ENCODE measurements around the gene CNTN5.

Gene CNTN5

DNA sequence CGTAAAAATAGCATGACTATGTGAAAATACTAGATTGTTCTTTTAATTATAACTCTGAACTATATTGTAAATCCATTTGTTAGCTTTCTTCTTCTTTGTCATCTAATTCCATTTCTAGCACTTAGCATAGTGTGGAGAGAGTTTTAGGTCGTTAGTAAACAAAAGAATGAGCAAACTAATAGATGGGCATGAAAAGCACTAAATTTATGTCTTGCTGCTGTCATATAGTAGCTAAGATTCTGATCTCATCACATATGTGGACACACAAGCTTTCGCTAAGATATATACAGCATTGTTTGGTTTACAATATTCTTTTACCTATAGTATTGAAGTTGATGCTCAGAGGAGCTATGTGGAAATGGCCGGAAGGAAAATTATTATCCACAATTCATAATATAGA is 370.5 kb downstream of the CNTN5 start:
- DNase-seq (ENCODE audit: low read depth) = no peak

DNA sequence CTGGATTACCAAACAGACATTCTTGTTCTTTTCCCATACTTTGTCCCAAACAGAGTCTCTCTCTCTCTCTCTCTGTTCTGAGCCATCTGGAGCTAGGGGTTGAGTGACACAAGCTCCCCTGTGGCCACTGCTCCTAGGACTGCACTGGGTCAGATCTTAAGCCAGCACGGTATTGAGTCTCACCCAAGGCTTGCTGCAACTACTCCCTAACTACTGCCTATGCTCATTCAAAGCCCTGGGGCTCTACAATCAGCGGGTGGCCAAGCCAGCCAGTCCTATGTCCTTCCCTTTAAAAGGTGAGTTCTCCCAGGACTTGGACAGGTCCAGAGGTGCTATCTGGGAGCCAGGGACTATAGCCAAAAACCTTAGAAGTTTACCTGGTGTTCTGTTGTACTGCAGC is 385.6 kb downstream of the CNTN5 start:
- no peak for DNase-seq (ENCODE audit: low read depth)

DNA sequence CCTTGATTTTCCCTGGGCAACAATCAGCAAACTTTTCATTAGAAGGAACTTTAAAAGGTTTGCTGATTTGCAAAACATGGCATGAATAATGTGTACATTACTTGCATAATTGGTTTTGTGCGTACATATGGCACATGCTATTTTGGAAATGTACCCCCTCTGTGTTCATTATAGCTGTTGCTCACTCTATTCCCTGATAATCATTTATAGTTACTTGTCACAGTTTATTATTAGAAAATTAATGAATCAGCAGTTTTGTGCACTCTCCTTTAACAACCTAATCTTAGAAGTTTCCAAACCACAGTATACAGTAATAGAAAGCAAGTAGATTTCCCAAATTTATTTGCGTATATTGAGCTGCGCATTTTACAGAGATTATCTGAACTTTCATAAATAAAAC is 389.9 kb downstream of the CNTN5 start:
- no peak for DNase-seq (ENCODE audit: low read depth)

DNA sequence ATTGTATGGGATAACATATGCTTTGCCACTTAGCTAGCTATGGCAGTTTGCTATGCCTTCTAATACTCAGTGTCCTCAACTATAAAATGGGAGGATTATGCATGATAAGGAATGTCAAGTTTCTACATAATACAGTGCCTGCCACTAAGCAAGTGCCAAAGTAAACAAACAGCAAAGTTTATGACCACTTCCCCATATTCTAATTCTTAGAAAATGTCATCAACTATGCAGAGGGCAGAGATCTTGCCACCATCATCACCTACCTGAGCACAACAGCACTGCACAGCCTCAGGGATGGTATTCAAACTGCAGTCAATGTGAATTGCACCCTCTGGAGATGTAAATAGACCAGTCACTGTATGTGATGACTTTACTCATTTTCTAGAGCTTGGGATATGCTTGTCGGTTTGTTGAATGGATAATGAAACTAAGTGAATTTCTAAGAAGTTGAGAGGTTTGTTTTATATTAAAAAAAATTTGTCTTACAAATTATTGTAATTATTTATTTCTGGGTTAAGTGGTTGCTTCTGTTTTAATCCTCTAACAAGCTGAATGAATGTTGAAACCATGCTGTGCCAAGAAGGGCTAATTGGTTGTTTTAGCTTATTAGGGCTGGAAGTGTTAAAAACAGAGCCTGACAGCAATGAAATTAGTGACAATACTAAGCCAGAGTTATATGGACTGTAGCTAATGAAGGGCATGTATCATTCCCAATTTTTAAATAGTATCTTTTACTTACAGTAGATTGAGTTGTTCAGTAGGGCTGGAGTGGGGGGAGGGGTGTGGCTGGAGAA is 398.4 kb downstream of the CNTN5 start:
- no peak for DNase-seq (ENCODE audit: low read depth)

DNA sequence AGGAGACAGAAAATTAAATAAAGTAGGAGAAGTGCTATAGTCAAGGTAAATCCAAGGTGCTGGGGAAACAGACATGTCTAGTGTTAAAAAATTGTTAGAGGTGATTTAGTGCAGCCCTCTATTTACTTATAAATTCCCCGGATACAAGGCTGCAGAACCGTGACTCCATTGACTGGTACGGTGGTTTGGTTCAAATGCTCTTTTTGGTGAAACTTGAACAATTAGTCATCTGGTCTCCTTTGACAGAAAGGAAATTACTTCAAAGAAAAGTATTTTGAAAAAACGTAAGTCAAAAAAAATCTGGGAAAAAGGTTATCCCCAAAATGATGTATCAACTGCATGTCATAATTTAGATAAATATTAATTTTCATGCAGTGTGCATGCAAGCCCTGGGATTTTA is 399.2 kb downstream of the CNTN5 start:
- peak; percentile 29 for DNase-seq (ENCODE audit: low read depth)

DNA sequence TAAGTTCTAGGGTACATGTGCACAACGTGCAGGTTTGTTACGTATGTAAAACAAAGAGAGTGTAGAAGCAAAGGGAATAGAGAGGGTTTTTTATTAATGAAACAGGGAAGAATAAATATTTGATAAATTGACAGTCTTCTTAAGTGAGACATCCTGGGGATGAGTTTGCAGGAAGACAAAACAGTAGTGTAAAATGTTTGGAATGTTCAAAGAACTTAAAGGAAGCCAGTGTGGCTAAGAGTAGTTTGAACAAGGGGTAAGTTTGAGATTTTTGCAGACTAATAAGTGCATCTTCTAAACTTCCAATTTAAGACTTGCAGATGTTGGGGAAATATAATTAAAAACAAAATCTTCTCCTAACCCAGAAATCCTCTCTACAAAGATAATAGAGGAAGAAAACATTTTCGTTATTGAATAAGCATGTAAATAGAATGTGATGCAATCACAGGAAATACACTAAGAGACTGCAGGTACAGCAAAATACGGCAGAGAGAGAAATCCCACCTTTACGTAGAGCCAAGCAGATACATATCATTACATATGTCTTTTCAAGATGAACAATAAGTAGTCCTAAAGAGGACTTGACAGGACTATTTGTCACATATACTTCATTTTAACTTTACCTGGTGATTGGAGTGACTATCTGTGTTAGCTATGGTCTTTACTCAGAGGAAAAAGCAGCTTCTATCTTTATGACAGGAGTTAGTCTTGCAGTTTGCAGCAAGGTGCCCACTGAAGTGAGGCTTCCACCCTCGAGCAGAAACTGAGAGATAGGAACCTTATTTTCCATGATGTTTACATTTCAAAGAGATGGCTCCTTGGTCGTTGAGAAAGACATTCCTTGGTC is 402.1 kb downstream of the CNTN5 start:
- peak; percentile 31 for DNase-seq (ENCODE audit: low read depth)

DNA sequence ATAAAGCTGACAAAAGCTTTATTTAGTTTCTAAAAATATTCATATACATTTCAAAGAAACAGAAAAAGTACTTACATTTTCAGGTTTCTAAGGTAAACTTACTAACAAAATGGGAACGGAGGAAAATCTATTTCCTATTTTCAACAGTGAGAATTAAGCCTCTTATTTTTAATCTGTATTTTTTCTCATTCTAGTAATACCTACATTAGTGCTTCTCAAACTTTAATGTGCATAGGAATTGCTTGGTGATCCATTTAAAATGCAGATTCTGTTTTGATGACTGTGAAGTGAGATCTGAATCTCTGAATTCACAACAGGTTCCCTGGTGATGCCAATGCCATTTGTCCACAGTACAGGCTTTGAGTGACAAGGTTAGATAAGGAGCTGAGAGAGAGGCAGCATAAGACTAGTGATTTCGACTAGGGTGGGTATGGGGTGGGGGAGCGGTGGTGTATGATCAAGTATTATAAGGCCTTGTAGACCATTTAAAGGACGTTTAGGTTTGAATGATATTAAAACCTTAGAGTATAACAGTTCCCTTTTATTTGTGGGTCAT is 402.8 kb downstream of the CNTN5 start:
- DNase-seq (ENCODE audit: low read depth) = no peak

DNA sequence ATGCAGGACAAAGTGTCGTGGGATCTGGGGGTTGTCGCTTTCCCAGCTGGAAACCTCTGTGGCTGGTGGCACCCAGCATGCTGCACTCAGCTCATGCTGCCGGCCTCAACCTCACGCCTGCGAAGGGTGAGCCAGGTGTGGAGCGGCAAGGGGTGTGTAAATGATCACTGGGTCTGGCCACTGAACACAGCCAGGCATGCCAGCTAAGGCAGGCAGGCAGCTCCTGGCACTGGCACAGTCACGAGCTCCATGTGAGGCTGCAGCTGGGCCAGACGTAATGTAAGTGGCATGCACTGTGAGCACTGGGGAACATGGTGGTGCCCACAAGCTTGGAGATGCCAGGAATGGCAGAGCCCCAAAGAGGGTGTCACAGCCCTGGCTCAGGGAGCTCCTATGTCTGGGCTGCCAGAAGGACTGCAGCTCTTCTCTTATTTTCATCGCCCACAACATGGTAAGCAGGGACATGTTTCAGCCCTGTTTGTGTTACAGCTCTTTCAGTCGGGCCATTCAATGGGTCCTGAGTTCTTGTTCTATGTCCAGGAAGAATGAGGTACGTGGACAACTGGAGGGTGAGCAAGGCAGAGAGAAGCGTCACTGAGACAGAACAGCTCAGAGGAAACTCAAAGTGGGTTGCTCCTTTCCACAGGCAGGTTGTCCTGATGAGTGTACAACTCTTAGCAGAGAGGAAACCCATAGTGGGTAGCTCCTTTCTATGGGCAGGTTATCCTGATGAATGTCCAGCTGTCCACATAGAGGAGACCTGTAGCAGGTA is 403.8 kb downstream of the CNTN5 start:
- no peak for DNase-seq (ENCODE audit: low read depth)

DNA sequence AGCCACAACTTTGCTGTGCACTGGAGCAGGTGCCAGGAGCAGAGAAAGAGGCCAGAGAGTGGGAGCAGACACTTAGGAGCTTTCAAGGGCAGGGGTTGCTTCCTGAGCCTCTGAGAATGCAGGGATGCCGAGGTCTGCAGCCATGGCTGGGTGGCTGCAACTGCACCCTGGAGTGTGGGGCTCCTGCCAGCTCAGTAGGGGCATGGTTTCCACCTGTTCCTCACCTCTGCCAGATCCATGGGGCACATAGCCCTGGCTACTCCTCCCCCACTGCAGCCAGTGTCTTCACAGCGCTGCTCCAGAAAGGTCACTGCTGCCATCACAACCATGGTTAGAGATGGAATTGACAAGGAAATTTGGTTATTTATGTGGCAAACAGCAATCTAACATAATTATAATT is 404.8 kb downstream of the CNTN5 start:
- DNase-seq (ENCODE audit: low read depth) = no peak

DNA sequence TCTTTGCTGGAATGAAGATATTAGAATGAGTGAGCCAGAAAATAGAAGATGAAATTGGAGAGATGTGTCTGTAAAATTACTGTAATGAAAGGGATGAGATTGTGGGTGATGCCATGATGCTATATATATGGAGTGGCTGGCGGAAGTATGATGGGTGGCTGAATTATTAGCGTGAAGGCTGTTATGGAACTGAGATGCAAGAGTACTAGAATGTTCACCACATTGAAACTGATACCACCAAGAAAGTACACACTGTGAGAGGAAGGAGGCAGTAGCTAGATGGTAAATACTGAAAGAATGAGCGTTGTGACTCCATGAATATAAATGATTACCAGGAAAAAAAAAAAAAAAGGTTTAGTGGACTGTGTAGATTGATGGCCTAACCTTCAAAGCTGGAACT is 411.9 kb downstream of the CNTN5 start:
- DNase-seq (ENCODE audit: low read depth) = no peak

DNA sequence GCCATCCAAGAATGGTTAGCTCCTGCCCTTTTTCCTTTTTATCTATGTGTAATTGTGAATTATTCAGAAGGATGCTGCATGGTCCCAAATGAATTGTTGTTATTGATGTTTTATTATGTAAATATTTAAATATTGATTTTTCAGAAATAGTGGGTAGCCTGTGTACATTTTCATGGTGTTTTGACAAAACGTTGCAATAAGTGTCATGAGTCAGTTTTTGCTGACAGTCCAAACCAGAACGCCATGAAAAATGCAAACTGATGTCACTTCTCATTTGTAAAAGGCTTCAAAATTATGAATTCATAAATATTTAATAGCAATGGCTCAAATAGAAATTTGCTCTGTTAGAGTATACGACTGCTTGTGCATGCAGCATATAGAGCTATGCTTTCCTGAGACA is 422.5 kb downstream of the CNTN5 start:
- no peak for DNase-seq (ENCODE audit: low read depth)

DNA sequence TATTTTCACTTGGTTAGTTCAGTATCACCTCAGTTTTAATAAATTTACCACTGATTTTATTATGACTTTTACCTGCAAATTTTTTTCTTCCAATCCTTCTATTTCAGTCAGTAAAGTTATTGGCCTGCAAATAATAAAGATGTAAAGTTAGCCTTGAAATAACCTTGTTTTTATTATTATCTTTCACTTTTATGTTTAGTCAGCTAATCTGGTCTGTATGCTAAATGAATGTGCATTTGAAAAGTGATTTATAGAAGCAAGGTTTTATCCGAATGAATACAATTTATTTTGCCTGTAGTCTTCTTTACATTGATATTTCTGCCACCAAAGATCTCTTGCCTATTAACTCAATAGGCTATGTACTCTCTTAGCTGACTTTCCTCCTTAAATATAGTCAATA is 425.7 kb downstream of the CNTN5 start:
- no peak for DNase-seq (ENCODE audit: low read depth)

DNA sequence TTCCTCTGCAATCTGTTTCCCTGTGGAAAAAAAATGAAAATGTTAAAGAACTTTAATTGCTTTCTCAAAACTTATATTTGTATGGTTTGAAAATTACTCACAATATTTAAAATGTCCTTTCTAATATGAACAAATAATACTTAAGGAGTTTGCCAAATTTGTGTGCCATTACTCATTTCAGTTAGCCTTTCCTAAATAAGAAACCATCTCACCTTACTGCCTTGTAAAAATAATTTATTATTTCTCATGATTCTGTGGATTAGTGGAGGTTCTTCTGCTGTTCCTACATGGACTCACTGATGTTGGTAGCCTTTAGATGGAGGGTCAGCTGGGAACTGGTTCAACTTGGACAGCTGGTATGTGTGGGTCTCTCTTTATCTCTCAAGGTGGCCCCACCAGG is 428.6 kb downstream of the CNTN5 start:
- DNase-seq (ENCODE audit: low read depth) = no peak

DNA sequence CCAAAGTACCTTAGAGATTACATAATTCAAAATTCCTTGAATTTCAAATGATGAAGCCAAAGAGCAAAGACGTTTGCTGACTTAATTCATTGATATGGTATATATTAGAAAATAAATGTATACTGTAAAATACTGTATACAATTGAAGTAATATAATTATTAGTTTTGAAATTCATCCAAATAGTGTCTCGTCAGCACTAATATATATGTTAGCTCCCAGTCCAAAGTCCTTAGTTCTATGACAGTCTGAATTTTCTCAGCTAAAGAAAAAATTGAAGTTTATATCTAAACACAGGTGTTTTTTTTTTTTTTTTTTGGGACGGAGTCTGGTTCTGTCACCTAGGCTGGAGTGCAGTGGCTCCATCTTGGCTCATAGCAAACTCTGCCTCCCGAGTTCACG is 431.3 kb downstream of the CNTN5 start:
- DNase-seq (ENCODE audit: low read depth) = no peak

DNA sequence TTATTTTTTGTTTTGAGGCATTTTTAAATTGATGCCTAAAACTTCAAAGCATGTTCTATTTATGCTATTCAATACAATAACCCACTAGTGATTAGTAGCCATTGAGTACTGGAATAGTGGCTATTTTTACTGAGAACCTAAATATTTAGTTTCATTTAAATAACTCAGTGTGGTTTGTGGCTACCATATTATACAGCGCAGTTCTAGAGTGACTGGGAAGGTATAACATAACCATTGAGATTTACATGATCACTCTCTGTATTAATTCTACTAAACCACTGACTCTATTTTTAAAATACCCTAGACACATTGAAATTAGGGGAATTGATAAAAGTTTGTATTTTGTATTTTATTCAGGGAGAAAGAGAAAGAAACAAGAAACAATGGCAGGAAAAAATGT is 441.2 kb downstream of the CNTN5 start:
- no peak for DNase-seq (ENCODE audit: low read depth)

DNA sequence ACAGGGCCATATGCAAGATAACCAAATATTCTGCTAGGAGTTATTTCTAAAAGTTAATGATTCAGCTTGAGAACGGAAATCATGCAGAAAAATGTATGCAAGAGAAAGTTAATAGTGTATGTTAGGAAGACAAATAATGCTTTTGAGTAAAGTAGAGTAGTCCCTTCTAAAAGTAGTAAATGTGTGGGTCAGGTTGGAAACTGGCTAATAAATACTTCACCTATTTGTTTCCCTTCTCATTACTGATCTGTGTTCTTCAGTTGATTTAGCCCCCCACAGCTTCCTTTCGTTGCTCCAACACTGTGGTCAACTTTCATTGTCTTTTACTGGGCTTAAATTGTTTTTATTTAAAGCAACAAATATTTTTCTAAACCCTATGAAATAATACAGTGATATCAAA is 444.2 kb downstream of the CNTN5 start:
- DNase-seq (ENCODE audit: low read depth) = no peak

DNA sequence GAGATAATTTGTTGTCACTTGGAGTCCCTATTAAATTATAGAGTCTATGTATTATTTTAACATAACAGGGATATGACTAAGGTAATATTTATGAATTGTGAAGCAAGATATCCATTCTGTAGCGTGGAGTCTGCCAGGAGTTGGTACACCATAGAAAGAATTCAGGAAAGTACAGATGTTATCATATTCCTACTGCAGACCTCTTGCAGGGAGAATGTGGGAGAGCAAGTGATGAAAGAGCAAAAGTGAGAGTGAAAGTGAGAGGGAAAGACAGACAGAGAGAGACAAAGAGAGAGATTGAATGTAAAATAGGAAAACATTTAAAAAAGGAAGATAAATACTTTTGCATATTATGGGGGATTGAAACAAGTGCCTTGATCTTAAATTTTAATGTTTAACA is 468.8 kb downstream of the CNTN5 start:
- DNase-seq (ENCODE audit: low read depth) = no peak

DNA sequence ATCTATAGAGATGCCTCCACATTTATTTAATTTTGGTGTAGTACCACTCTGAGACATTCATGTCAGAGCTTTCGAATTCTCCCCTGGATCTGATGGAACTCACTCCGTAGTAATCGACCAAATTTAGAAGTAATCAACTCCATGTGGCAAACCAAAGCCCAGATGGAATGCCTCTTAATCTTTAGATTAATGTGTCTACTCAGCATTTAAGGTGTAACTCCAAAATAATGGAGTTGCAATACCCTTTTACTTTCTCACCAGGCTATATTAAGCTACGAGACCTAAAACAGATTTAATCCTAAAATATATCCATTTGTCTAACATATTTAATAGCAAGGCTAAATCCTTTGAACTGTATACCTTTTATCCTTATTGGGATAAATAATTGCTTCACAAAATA is 473.3 kb downstream of the CNTN5 start:
- DNase-seq (ENCODE audit: low read depth) = no peak

DNA sequence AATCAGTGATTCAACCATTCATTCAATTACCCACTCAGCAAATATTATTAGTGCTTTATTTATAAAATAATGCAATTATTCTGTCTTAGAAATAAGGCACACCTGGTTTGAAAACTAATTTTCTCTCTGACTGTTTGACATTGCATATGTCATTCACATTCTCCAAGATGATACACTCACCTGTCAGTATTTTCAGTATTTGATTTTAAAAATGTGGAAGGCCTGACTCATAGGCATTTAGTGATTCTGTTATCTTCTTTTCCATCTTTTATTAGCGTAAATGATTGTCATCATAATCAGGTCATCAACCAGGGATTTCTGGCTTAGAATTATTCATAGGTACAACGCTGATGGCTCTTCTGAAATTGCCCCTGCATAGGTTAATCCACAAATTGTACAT is 480.9 kb downstream of the CNTN5 start:
- DNase-seq (ENCODE audit: low read depth) = no peak

DNA sequence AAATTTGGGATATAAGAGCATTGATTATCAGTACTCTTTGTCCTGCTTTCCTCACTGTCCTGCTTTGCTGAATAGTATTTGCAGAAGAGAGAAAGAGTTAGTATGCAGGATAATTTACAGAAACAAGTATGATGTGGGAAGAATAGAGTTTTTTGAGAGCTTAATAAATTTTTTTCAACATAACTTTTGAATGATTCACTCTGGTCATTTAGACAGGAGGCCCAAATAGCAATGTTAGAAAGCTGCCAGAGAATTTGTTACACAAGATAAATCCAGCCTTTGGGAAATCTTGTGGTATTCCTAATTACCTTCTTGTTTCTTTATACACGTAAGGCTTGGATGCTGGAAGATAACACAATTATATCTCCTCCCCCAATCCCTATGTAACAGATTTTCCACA is 484.6 kb downstream of the CNTN5 start:
- DNase-seq (ENCODE audit: low read depth) = peak; percentile 71

DNA sequence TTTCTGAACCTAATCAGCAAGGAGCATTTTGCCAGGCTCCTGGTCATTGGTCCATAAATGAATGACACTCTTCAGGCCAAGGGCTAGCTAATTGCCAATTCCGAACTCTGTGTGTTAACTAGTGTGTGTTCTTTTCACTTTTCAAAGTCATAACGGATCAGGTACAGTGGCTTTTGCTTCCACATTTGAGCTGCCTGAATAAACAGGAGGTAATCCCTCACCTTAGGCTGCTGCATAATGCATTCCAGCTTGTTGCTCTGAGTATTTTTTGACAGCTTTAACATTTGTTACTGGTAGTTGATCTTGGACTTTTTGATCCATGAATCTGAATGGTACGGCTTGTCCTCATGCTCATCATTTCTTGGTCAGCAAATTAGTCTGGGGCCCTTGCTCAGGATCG is 485.1 kb downstream of the CNTN5 start:
- no peak for DNase-seq (ENCODE audit: low read depth)

DNA sequence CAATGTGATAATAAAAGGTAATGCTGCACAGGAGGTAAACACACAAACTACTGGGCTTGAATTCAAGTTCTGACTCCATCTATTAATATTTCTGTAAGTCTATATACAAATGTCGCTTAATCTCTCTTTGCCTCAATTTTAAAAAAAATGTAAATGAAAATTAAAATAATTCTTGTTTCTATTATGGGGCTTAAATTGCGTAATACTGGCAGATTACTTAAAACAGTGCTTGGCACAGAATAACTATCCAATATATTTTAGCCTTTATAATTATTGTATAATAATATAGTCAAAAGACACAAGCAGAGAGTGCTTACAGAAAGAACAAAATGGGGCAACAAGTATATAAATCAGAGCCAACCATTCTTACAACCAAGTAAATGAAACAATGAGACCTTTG is 489.1 kb downstream of the CNTN5 start:
- no peak for DNase-seq (ENCODE audit: low read depth)

DNA sequence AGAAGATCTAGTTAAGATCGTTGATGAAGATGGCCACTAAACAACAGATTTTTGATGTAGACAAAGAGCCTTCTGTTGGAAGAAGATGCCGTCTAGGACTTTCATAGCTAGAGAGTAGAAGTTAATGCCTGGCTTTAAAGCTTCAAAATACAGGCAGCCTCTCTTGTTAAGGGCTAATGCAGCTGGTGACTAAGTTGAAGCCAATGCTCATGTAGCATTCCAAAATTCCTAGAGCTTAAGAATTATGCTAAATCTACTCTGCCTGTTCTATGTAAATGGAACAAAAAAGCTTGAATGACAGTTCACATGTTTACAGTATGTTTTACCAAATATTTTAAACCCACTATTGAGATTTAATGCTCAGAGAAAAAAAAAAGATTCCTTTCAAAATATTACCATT is 492.6 kb downstream of the CNTN5 start:
- no peak for DNase-seq (ENCODE audit: low read depth)

Measured in HS-5 (cell line).